HTERT RPE-1 (cell line): Measurements from ENCODE around the gene RASA1.
"Not testable (repeated sequence)": the region's sequence is repeated elsewhere in the genome, so short reads cannot be mapped to it uniquely, and the experiment has no call there.

Experiments used
- in situ Hi-C: fragments of 300-500 bp; cut with MboI; formaldehyde crosslinking; loops from 4 replicates; pipeline ENCODE4 v1.14.3; 2020; ENCODE audit warnings: low sequenced_read_pairs

Gene RASA1

GRCh38 chr5:87278590-87279100 is 11.0 kb downstream of the RASA1 start:
- in situ Hi-C loops = no loop called here

GRCh38 chr5:87282269-87282668 is 14.6 kb downstream of the RASA1 start:
- in situ Hi-C loops = no loop called here

DNA sequence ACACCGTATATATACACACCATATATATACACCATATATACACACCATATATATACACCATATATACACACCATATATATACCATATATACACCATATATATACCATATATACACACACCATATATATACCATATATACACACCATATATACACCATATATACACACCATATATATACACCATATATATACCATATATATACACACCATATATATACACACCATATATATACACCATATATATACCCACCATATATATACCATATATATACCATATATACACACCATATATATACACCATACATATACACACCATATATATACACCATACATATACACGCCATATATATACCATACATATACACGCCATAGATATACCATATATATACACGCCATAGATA is 19.6 kb downstream of the RASA1 start:
- in situ Hi-C loops = not testable (repeated sequence)

GRCh38 chr5:87298692-87299362 is 31.1 kb downstream of the RASA1 start:
- in situ Hi-C loops = no loop called here

DNA sequence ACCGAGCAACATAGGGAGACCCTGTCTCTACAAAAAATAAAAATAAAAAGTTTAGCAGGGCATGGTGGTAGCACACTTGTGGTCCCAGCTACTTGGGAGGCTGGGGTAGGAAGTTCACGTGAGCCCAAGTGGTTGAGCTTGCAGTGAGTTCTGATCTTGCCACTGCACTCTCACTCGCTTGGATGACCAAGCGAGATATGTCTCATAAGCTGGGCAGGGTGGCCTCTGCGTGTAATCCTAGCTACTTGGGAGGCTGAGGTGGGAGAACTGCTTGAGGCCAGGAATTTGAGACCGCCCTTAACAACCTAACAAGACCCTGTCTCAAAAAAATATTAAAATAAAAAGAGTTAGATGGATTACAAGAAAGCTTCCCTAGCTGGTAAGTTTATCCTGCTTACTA is 32.5 kb downstream of the RASA1 start:
- in situ Hi-C loops = no loop called here

GRCh38 chr5:87300744-87301143 is 33.1 kb downstream of the RASA1 start:
- in situ Hi-C loops = no loop called here

- in situ Hi-C loops = no loop called here
Measured at GRCh38 chr5:87302061-87302460, 34.4 kb downstream of the RASA1 start.

- in situ Hi-C loops = no loop called here
Measured at GRCh38 chr5:87303324-87303723, 35.6 kb downstream of the RASA1 start.

DNA sequence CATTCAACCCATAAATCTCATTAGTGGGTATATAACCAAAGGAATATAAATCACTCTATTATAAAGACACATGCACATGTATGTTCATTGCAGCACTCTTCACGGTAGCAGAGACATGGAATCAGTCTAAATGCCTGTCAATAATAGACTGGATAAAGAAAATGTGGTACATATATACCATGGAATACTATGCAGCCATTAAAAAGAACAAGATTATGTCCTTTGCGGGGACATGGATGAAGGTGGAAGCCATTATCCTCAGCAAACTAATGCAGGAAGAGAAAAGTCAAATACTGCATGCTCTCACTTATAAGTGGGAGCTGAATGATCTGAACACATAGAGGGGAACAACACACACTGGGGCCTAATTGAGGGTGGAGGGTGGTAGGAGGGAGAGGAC is 38.4 kb downstream of the RASA1 start:
- in situ Hi-C loops = not testable (repeated sequence)

- in situ Hi-C loops = no loop called here
Measured at GRCh38 chr5:87307796-87308423, 40.2 kb downstream of the RASA1 start.

GRCh38 chr5:87311405-87312279 is 44.0 kb downstream of the RASA1 start:
- in situ Hi-C loops = no loop called here

GRCh38 chr5:87313216-87313615 is 45.5 kb downstream of the RASA1 start:
- in situ Hi-C loops = no loop called here

DNA sequence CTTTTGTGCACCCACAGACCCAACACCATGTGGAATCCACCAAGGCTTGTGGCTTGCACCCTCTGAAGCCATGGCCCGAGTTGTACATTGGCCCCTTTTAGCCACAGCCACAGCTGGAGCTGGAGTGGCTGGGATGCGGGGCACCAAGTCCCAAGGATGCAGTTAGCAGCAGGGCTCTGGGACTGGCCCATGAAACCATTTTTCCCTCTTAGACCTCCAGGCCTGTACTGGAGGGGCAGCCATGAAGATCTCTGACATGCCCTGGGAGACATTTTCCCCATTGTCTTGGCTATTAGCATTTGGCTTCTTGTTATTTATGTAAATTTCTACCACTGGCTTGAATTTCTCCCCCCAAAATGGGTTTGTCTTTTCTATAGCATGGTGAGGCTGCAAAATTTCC is 51.8 kb downstream of the RASA1 start:
- in situ Hi-C loops = no loop called here

DNA sequence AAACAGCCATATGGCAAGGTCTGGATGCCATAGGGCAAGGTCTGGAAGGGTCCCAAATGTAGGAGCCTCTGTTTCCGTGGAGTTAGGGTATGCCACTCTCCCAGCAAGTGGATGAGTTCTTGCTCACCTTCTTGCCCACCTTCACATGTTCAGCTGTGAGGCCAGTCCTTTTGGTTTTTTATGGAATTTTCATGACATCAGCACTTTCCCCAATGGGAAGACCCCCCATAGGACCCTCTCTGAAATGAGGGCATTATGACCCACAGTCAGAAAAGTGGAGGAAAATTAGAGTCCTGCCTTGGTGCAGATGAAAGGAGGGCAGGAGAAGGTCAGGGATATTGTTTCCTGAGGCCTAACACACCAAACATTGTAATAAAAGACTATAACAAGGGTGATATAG is 53.9 kb downstream of the RASA1 start:
- in situ Hi-C loops = no loop called here

DNA sequence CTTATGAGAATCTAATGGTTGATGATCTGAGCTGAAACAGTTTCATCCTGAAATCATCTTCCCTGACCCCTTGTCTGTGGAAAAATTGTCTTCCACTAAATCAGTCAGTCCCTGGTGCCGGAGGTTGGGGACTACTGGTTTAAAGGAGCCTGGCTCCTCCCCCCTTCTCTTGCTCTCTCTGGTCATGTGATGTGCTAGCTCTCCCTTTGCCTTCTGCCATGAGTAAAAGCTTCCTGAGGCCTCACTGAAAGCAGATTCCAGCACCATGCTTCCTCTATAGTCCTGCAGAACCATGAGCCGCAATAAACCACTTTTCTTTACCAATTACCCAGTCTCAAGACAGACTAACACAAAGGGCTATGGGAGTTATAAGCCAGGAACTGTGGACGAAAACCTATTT is 54.7 kb downstream of the RASA1 start:
- in situ Hi-C loops = no loop called here

DNA sequence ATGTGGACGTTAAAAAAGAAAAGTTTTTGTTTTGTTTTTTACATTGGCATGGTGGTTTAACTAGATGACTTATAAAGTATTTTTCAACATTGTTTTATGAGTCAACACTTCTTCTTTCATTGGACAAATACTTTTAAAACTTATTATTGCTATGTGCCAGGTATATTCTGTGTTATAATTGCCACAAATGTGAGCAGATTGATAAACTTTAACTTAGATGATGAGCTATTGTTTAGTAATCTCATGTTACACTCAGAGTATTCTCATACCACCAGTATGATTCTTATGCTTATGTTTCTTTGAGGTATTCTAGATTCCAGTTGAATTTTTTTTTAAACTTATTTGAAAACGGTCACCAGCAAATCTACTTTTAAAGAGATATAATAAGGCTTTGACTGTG is 60.3 kb downstream of the RASA1 start:
- in situ Hi-C loops = no loop called here

- in situ Hi-C loops = no loop called here
Measured at GRCh38 chr5:87329114-87329513, 61.4 kb downstream of the RASA1 start.

DNA sequence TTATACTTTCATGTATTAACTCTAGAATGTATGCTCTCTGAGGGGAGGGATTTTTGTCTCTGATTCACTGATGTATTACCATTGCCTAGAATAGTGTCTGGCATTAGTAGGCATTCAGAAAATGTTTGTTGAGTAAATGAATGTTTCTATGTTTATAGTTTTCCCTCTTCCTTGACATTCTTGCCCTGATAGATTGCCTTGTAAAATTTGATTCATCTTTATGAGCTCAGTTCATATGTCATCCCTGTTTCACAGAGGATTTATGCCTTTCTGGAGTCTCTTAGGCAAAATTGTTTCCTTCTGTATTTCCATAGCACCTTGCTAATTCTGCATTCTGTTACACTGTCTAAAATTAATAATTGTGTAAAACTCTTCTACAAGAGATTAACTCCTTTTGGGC is 72.3 kb downstream of the RASA1 start:
- in situ Hi-C loops = no loop called here

- in situ Hi-C loops = no loop called here
Measured at GRCh38 chr5:87340716-87341115, 73.0 kb downstream of the RASA1 start.

- in situ Hi-C loops = no loop called here
Measured at GRCh38 chr5:87347272-87347671, 79.6 kb downstream of the RASA1 start.

DNA sequence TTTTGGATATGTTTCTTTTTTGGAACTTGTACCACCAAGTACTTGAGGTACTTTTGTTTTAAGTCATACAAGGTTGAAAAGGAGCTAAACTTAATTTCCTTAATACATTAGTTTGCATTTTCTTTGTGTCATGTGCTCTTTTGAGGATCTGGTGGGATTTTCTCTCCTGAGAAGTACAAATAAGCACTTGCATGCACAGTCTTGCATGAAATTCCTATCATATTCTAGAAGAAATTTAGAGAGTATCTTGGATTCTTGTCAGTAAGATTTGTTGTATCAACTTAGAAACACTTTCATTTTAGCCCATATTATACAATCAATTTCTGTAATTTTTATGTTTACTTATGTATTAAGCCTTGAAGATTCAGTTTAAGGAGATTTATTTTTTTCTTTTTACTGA is 80.2 kb downstream of the RASA1 start:
- in situ Hi-C loops = no loop called here

DNA sequence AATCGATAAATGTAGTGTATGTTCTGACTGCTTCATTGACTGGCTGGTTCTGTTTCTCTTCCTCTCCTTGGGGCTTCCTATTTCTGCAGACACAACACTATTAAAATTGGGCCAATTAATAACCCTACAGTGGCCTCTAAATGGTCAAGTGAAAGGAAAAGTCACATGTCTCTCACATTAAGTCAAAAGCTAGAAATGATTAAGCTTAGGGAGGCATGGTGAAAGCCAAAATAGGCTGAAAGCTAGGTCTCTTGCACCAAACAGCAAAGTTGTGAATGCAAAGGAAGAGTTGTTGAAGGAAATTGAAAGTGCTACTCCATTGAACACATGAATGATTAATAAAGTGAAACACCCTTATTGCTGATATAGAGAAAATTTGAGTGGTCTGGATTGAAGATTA is 86.8 kb downstream of the RASA1 start:
- in situ Hi-C loops = no loop called here
